H9 (cell line): ENCODE measurements around the gene SCD5. TPM values are rescaled to one million over a fixed set of nuclear protein-coding genes. Genes with fewer than 3 reads are reported as not detected.

ENCODE experiments used
- DNase-seq: peaks from one replicate; pipeline ENCODE4 v3.0.0-alpha.2; 2017
- H2AFZ ChIP-seq: one replicate; pipeline ENCODE4 v1.6.1; 2013; ENCODE audit warnings: mild to moderate bottlenecking, low read length, control low read depth, moderate library complexity
- H2AK5ac ChIP-seq: 2 replicates; pipeline ENCODE4 v1.6.1; 2013; ENCODE audit warnings: low read length, control low read depth, mixed read lengths; ENCODE audit not compliant: insufficient read length
- H2BK120ac ChIP-seq: one replicate; pipeline ENCODE4 v1.6.1; 2013; ENCODE audit warnings: low read depth, mild to moderate bottlenecking, low read length, control low read depth, inconsistent platforms; ENCODE audit not compliant: poor library complexity, severe bottlenecking
- H2BK12ac ChIP-seq: 2 replicates; pipeline ENCODE4 v1.6.1; 2013; ENCODE audit warnings: low read length, control low read depth, mixed read lengths, low read depth; ENCODE audit not compliant: insufficient read length
- H2BK15ac ChIP-seq: 2 replicates; pipeline ENCODE4 v1.6.1; 2013; ENCODE audit warnings: low read depth, low read length, control low read depth
- H2BK20ac ChIP-seq: one replicate; pipeline ENCODE4 v1.6.1; 2013; ENCODE audit warnings: low read depth, mild to moderate bottlenecking, low read length, control low read depth, inconsistent platforms; ENCODE audit not compliant: poor library complexity, severe bottlenecking
- H2BK5ac ChIP-seq: 2 replicates; pipeline ENCODE4 v1.6.1; 2013; ENCODE audit warnings: low read length, control low read depth, mixed read lengths; ENCODE audit not compliant: insufficient read length
- H3K14ac ChIP-seq: 2 replicates; pipeline ENCODE4 v1.6.1; 2013; ENCODE audit warnings: low read length, control low read depth; ENCODE audit not compliant: insufficient read depth
- H3K18ac ChIP-seq: 2 replicates; pipeline ENCODE4 v1.6.1; 2013; ENCODE audit warnings: low read depth, mild to moderate bottlenecking, mixed read lengths, low read length, control low read depth; ENCODE audit not compliant: insufficient read length
- H3K23ac ChIP-seq: 2 replicates; pipeline ENCODE4 v1.6.1; 2013; ENCODE audit warnings: low read length, control low read depth, mixed read lengths, low read depth; ENCODE audit not compliant: insufficient read length
- H3K23me2 ChIP-seq: 2 replicates; pipeline ENCODE4 v1.6.1; 2013; ENCODE audit warnings: low read depth, mild to moderate bottlenecking, mixed read lengths, low read length, control low read depth; ENCODE audit not compliant: insufficient read length, poor library complexity, severe bottlenecking
- H3K27ac ChIP-seq: 2 replicates; pipeline ENCODE4 v1.5.1; 2013; ENCODE audit warnings: low read length, control low read depth, mixed read lengths, low read depth; ENCODE audit not compliant: insufficient read length
- H3K27me3 ChIP-seq: 2 replicates; pipeline ENCODE4 v1.6.1; 2013; ENCODE audit warnings: low read length, control low read depth, inconsistent platforms; ENCODE audit not compliant: insufficient read depth
- H3K4ac ChIP-seq: 2 replicates; pipeline ENCODE4 v1.6.1; 2013; ENCODE audit warnings: low read depth, mild to moderate bottlenecking, control low read depth, inconsistent platforms, low read length, moderate library complexity
- H3K4me1 ChIP-seq: 2 replicates; pipeline ENCODE4 v1.6.1; 2013; ENCODE audit warnings: low read length, control low read depth, inconsistent platforms; ENCODE audit not compliant: insufficient read depth
- H3K4me2 ChIP-seq: 2 replicates; pipeline ENCODE4 v1.6.1; 2013; ENCODE audit warnings: low read length, control low read depth, mixed read lengths; ENCODE audit not compliant: insufficient read length, insufficient read depth
- H3K56ac ChIP-seq: 2 replicates; pipeline ENCODE4 v1.6.1; 2013; ENCODE audit warnings: low read depth, mild to moderate bottlenecking, mixed read lengths, low read length, control low read depth; ENCODE audit not compliant: insufficient read length
- H3K79me1 ChIP-seq: 2 replicates; pipeline ENCODE4 v1.6.1; 2013; ENCODE audit warnings: low read depth, mild to moderate bottlenecking, moderate library complexity, low read length, control low read depth, inconsistent platforms; ENCODE audit not compliant: insufficient read depth, poor library complexity, severe bottlenecking
- H3K79me2 ChIP-seq: 2 replicates; pipeline ENCODE4 v1.6.1; 2013; ENCODE audit warnings: low read length, control low read depth, inconsistent platforms; ENCODE audit not compliant: insufficient read depth
- H3K9ac ChIP-seq: 2 replicates; pipeline ENCODE4 v1.6.1; 2013; ENCODE audit warnings: low read length, control low read depth, mixed read lengths; ENCODE audit not compliant: insufficient read length; ENCODE audit errors: extremely low read depth
- H3K9me3 ChIP-seq: one replicate; pipeline ENCODE4 v1.6.1; 2013; ENCODE audit warnings: low read depth, low read length, inconsistent platforms; ENCODE audit not compliant: control insufficient read depth
- H3T11ph ChIP-seq: one replicate; pipeline ENCODE4 v1.6.1; 2013; ENCODE audit warnings: mild to moderate bottlenecking, low read length, control low read depth, inconsistent platforms
- H4K20me1 ChIP-seq: one replicate; pipeline ENCODE4 v1.6.1; 2013; ENCODE audit not compliant: control insufficient read depth, insufficient read length, insufficient read depth
- H4K5ac ChIP-seq: 2 replicates; pipeline ENCODE4 v1.6.1; 2013; ENCODE audit warnings: low read depth, mild to moderate bottlenecking, mixed read lengths, low read length, control low read depth; ENCODE audit not compliant: insufficient read length
- H4K8ac ChIP-seq: replicated peaks from 2 replicates; pipeline ENCODE4 v1.6.1; 2013; ENCODE audit warnings: low read length, control low read depth, mixed read lengths, low read depth; ENCODE audit not compliant: insufficient read length
- H4K91ac ChIP-seq: 2 replicates; pipeline ENCODE4 v1.6.1; 2013; ENCODE audit warnings: low read depth, mild to moderate bottlenecking, moderate library complexity, mixed read lengths, low read length, control low read depth; ENCODE audit not compliant: insufficient read length
- H3K27ac Mint-ChIP-seq, 3 experiments: 2 replicates in 2 of 3; 3 replicates in 1 of 3; pipeline ENCODE4 v1.8.0; 2020 to 2021; ENCODE audit warnings: mixed read lengths in 3 of 3, mild to moderate bottlenecking in 1 of 3, moderate library complexity in 1 of 3
- H3K27me3 Mint-ChIP-seq: 2 replicates; pipeline ENCODE4 v1.8.0; 2021; ENCODE audit warnings: low read depth, mild to moderate bottlenecking, moderate library complexity, mixed read lengths
- H3K36me3 Mint-ChIP-seq, 3 experiments: 2 replicates in 2 of 3; 3 replicates in 1 of 3; pipeline ENCODE4 v1.8.0; 2020 to 2021; ENCODE audit warnings: low read depth in 3 of 3, mixed read lengths in 3 of 3; ENCODE audit not compliant: insufficient read depth in 1 of 3
- H3K4me1 Mint-ChIP-seq, 2 experiments: 2 replicates each; pipeline ENCODE4 v1.8.0; 2020; ENCODE audit warnings: mixed read lengths in 2 of 2
- H3K4me3 Mint-ChIP-seq, 2 experiments: 2 replicates in 1 of 2; 3 replicates in 1 of 2; pipeline ENCODE4 v1.8.0; 2020 to 2021; ENCODE audit warnings: mild to moderate bottlenecking in 2 of 2, mixed read lengths in 2 of 2, moderate library complexity in 1 of 2
- H3K9me3 Mint-ChIP-seq, 2 experiments: 2 replicates in 1 of 2; 3 replicates in 1 of 2; pipeline ENCODE4 v1.8.0; 2020; ENCODE audit warnings: mild to moderate bottlenecking in 2 of 2, mixed read lengths in 2 of 2, moderate library complexity in 1 of 2
- WGBS: extraction: QIAGEN DNeasy Blood & Tissue Kit; methylation state at CpG from one replicate; pipeline ENCODE4 v1.1.7; 2013; ENCODE audit warnings: missing lambda C conversion rate, low lambda C conversion rate, mixed read lengths; ENCODE audit not compliant: insufficient read length; ENCODE audit errors: extremely low coverage; 5-methylcytosine and 5-hydroxymethylcytosine counted together
- total RNA-seq: library from RNA; stranded (reverse); gene quantifications from 2 replicates; pipeline ENCODE4 v1.2.1, GENCODE V29; 2021
- TF ChIP-seq, protein P1 (sequence below): fragments of 200-600 bp; sonication (generic); conservative IDR thresholded peaks from 3 replicates; pipeline ENCODE4 v1.8.0; 2021; ENCODE audit warnings: antibody characterized with exemption, mild to moderate bottlenecking

The SCD5 gene
- total RNA-seq, 1 experiment from 2014 or later, result 0.68 TPM

DNA sequence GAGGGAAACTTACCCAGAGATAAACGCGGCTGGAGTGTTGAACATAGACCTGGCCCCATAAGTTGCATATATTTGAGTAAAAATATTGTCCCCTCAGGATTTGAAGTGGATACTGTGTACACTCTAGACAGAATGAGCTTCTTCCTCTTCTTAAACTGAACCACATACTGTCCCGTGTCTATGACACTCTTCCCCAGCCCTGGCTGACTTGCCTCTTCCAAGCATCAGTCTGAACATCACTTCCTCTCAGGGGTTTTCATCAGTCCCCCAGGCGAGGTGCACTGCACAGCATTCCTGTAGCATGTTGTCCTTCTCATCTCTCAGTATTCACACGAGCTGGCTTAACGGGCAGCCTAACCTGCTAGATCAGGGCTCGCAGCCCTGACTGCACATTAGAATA lies 156.3 kb downstream of the SCD5 start:
- Histone ChIP-seq H2BK5ac (no peak overlapping the region), H2BK20ac (no peak overlapping the region), H4K8ac (no peak overlapping the region), H3K27me3 (no peaks in the 10 kb centered on the region), H3K23ac (no peak overlapping the region), H3K14ac (no peak overlapping the region), H3K4me1 (no peaks in the 10 kb centered on the region), H2AFZ (no peak overlapping the region), H3T11ph (no peak overlapping the region), H3K56ac (no peak overlapping the region), H2BK120ac (no peak overlapping the region), H3K27ac (no peak overlapping the region), H2BK12ac (no peak overlapping the region), H2BK15ac (no peak overlapping the region), H4K91ac (no peak overlapping the region), H3K9ac (no peak overlapping the region), H4K5ac (no peak overlapping the region), H3K4ac (no peak overlapping the region), H3K9me3 (no peaks in the 10 kb centered on the region), H3K18ac (no peak overlapping the region), H3K79me1 (no peaks in the 10 kb centered on the region), H3K4me2 (no peak overlapping the region), H3K23me2 (no peaks in the 10 kb centered on the region), H3K79me2 (no peaks in the 10 kb centered on the region), H2AK5ac (no peak overlapping the region), H4K20me1 (no peaks in the 10 kb centered on the region)
- Mint-ChIP-seq H3K27ac (no peak overlapping the region), H3K27me3 (peaks cover 5% of the 10 kb centered on the region), H3K9me3 (no peaks in the 10 kb centered on the region), H3K36me3 (no peaks in the 10 kb centered on the region), H3K4me1 (peaks cover 0 to 6% of the 10 kb centered on the region in 2 experiments; a peak in 2 of 4 replicates), H3K4me3 (no peak overlapping the region)
- DNase-seq, result no peak
- WGBS, result no CpG with 5 or more reads among the region's 7 CpGs
- TF ChIP-seq, protein P1, sequence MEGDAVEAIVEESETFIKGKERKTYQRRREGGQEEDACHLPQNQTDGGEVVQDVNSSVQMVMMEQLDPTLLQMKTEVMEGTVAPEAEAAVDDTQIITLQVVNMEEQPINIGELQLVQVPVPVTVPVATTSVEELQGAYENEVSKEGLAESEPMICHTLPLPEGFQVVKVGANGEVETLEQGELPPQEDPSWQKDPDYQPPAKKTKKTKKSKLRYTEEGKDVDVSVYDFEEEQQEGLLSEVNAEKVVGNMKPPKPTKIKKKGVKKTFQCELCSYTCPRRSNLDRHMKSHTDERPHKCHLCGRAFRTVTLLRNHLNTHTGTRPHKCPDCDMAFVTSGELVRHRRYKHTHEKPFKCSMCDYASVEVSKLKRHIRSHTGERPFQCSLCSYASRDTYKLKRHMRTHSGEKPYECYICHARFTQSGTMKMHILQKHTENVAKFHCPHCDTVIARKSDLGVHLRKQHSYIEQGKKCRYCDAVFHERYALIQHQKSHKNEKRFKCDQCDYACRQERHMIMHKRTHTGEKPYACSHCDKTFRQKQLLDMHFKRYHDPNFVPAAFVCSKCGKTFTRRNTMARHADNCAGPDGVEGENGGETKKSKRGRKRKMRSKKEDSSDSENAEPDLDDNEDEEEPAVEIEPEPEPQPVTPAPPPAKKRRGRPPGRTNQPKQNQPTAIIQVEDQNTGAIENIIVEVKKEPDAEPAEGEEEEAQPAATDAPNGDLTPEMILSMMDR, result no peak
